HEK293 (cell line): ENCODE results near the gene P2RX1.

Experiments used
- CTCF ChIA-PET: fragments of 350-600 bp; formaldehyde crosslinking; extraction: SDS; loops from one replicate; lab custom pipeline; 2021; ENCODE audit warnings: antibody characterized with exemption; lab: Yijun Ruan, JAX
- POLR2A ChIA-PET: fragments of 300-600 bp; formaldehyde crosslinking; extraction: SDS; loops from one replicate; lab custom pipeline; 2020; ENCODE audit warnings: antibody characterized with exemption, inconsistent platforms; lab: Yijun Ruan, JAX
- H3K27ac ChIP-seq: fragments of 200-500 bp; sonication (Bioruptor generic); 2 replicates; pipeline ENCODE4 v1.5.1; 2014; ENCODE audit warnings: low read depth, low read length, control low read depth, inconsistent platforms; ENCODE audit errors: extremely low read depth
- H3K36me3 ChIP-seq, 2 experiments: fragments of 200-500 bp in 1 of 2; sonication (Bioruptor generic) in 1 of 2; 1 replicate in 1 of 2; 2 replicates in 1 of 2; pipeline ENCODE4 v1.5.1; 2014 to 2017; ENCODE audit warnings: inconsistent platforms in 2 of 2, low read length in 2 of 2; ENCODE audit not compliant: control insufficient read depth in 2 of 2, insufficient read depth in 1 of 2
- H3K4me1 ChIP-seq: fragments of 200-500 bp; sonication (Bioruptor generic); 2 replicates; pipeline ENCODE4 v1.5.1; 2014; ENCODE audit warnings: mild to moderate bottlenecking, low read length, inconsistent platforms; ENCODE audit not compliant: control insufficient read depth, insufficient read depth
- H3K4me3 ChIP-seq: 2 replicates; pipeline ENCODE4 v1.5.1; 2011; ENCODE audit warnings: low read depth, mild to moderate bottlenecking, control low read depth, low read length, moderate library complexity
- H3K9me3 ChIP-seq: fragments of 200-500 bp; sonication (Bioruptor generic); 2 replicates; pipeline ENCODE4 v1.5.1; 2014; ENCODE audit warnings: low read depth, low read length, inconsistent platforms; ENCODE audit not compliant: control insufficient read depth, insufficient read depth
- EGR2 ChIP-seq: fragments of 450-650 bp; formaldehyde crosslinking; IDR thresholded peaks from 2 replicates; pipeline ENCODE4 v1.5.1; 2016; ENCODE audit warnings: low read depth, missing biosample characterization, missing genetic modification characterization
- RBAK ChIP-seq: fragments of 450-650 bp; formaldehyde crosslinking; IDR thresholded peaks from 2 replicates; pipeline ENCODE4 v1.5.1; 2016; ENCODE audit warnings: missing biosample characterization, missing genetic modification characterization
- REPIN1 ChIP-seq: fragments of 450-650 bp; formaldehyde crosslinking; IDR thresholded peaks from 2 replicates; pipeline ENCODE4 v1.5.1; 2017; ENCODE audit warnings: missing biosample characterization, missing genetic modification characterization, low read depth
- SCRT1 ChIP-seq: fragments of 450-650 bp; formaldehyde crosslinking; IDR thresholded peaks from 2 replicates; pipeline ENCODE4 v1.5.1; 2016; ENCODE audit warnings: missing biosample characterization, missing genetic modification characterization, borderline replicate concordance
- SP2 ChIP-seq: fragments of 450-650 bp; formaldehyde crosslinking; IDR thresholded peaks from 2 replicates; pipeline ENCODE4 v1.5.1; 2016; ENCODE audit warnings: missing biosample characterization, missing genetic modification characterization
- YY2 ChIP-seq: fragments of 450-650 bp; formaldehyde crosslinking; IDR thresholded peaks from 2 replicates; pipeline ENCODE4 v1.5.1; 2016; ENCODE audit warnings: missing biosample characterization, missing genetic modification characterization
- ZBTB21 ChIP-seq: fragments of 450-650 bp; formaldehyde crosslinking; IDR thresholded peaks from 2 replicates; pipeline ENCODE4 v1.5.1; 2017; ENCODE audit warnings: missing biosample characterization, missing genetic modification characterization
- ZFP3 ChIP-seq: fragments of 450-650 bp; formaldehyde crosslinking; IDR thresholded peaks from 2 replicates; pipeline ENCODE4 v1.5.1; 2016; ENCODE audit warnings: low read depth, missing biosample characterization, missing genetic modification characterization
- ZFP37 ChIP-seq: fragments of 450-650 bp; formaldehyde crosslinking; IDR thresholded peaks from 2 replicates; pipeline ENCODE4 v1.5.1; 2016; ENCODE audit warnings: missing biosample characterization, missing genetic modification characterization
- ZNF121 ChIP-seq: fragments of 450-650 bp; formaldehyde crosslinking; IDR thresholded peaks from 2 replicates; pipeline ENCODE4 v1.5.1; 2016; ENCODE audit warnings: missing biosample characterization, missing genetic modification characterization
- ZNF175 ChIP-seq: fragments of 450-650 bp; formaldehyde crosslinking; IDR thresholded peaks from 2 replicates; pipeline ENCODE4 v1.5.1; 2016; ENCODE audit warnings: missing biosample characterization, missing genetic modification characterization
- ZNF221 ChIP-seq: fragments of 450-650 bp; formaldehyde crosslinking; IDR thresholded peaks from 2 replicates; pipeline ENCODE4 v1.5.1; 2017; ENCODE audit warnings: missing biosample characterization, missing genetic modification characterization, borderline replicate concordance
- ZNF37A ChIP-seq: fragments of 450-650 bp; IDR thresholded peaks from 2 replicates; pipeline ENCODE4 v1.5.1; 2018; ENCODE audit warnings: missing biosample characterization, missing genetic modification characterization
- ZNF404 ChIP-seq: fragments of 450-650 bp; formaldehyde crosslinking; IDR thresholded peaks from 2 replicates; pipeline ENCODE4 v1.5.1; 2017; ENCODE audit warnings: missing biosample characterization, missing genetic modification characterization
- ZNF426 ChIP-seq: fragments of 450-650 bp; formaldehyde crosslinking; IDR thresholded peaks from 2 replicates; pipeline ENCODE4 v1.5.1; 2017; ENCODE audit warnings: missing biosample characterization, missing genetic modification characterization, mild to moderate bottlenecking, inconsistent platforms, moderate library complexity
- ZNF433 ChIP-seq: fragments of 450-650 bp; formaldehyde crosslinking; IDR thresholded peaks from 2 replicates; pipeline ENCODE4 v1.5.1; 2016; ENCODE audit warnings: missing biosample characterization, missing genetic modification characterization, low read depth
- ZNF600 ChIP-seq: fragments of 450-650 bp; formaldehyde crosslinking; IDR thresholded peaks from 2 replicates; pipeline ENCODE4 v1.5.1; 2016; ENCODE audit warnings: missing biosample characterization, missing genetic modification characterization
- ZNF76 ChIP-seq: fragments of 450-650 bp; formaldehyde crosslinking; IDR thresholded peaks from 2 replicates; pipeline ENCODE4; 2016; ENCODE audit warnings: low read depth, missing biosample characterization, missing genetic modification characterization, borderline replicate concordance
- ZNF843 ChIP-seq: fragments of 450-650 bp; formaldehyde crosslinking; IDR thresholded peaks from 2 replicates; pipeline ENCODE4 v1.5.1; 2016; ENCODE audit warnings: missing biosample characterization, missing genetic modification characterization
- TF ChIP-seq, protein P1 (sequence below): fragments of 450-650 bp; formaldehyde crosslinking; IDR thresholded peaks from 2 replicates; pipeline ENCODE4 v1.5.1; 2016; ENCODE audit warnings: missing biosample characterization, missing genetic modification characterization

Gene P2RX1

DNA sequence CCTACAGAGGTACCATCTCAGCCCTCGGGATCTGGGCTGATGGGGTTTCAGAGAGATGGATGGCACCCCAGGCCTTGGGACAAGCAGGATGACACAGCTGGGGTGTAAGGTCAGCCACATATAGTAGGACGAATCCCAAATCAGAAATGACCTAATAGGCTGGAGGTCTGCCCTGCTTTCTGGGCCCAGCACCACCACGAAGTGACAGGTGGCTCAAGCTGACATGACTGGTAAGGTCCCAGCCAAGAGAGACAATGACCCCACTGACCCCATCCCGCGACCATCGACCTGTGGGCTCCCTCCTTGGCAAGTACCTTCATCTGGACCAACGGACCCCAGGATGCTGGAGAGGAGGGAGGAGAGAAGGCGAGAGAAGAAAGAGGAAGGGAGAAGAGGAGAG is 39.0 kb downstream of the P2RX1 start:
- TF ChIP-seq RBAK (tag by site-specific recombination) = no peak
- TF ChIP-seq YY2 (tag by site-specific recombination) = no peak
- TF ChIP-seq ZNF426 (tag by site-specific recombination) = no peak
- no peak for TF ChIP-seq ZNF433 (tag by site-specific recombination)
- TF ChIP-seq ZFP3 (tag by site-specific recombination) = no peak
- no peak for TF ChIP-seq ZNF843 (tag by site-specific recombination)
- TF ChIP-seq REPIN1 (tag by site-specific recombination) = no peak
- TF ChIP-seq ZNF76 = no peak
- TF ChIP-seq ZNF404 (tag by site-specific recombination) = no peak
- TF ChIP-seq EGR2 (tag by site-specific recombination) = no peak
- TF ChIP-seq ZNF175 (tag by site-specific recombination) = no peak
- TF ChIP-seq ZBTB21 (tag by site-specific recombination) = no peak
- no peak for TF ChIP-seq ZNF37A (tag by site-specific recombination)
- no peak for TF ChIP-seq SCRT1 (tag by site-specific recombination)
- Histone ChIP-seq H3K4me1 (no peaks in the 10 kb centered on the region), H3K36me3 (peaks cover 21 to 86% of the 10 kb centered on the region in 2 experiments), H3K4me3 (no peak overlapping the region), H3K27ac (no peak overlapping the region), H3K9me3 (no peaks in the 10 kb centered on the region)
- POLR2A ChIA-PET = interaction anchor here (0.5 kb wide), 1 partner anchor 43 kb away, joined by 3 read pairs; no protein-coding TSS in a partner anchor
- CTCF ChIA-PET = interaction anchor here (1.7 kb wide), 1 partner anchor 58 kb away, joined by 4 read pairs; no protein-coding TSS in a partner anchor

DNA sequence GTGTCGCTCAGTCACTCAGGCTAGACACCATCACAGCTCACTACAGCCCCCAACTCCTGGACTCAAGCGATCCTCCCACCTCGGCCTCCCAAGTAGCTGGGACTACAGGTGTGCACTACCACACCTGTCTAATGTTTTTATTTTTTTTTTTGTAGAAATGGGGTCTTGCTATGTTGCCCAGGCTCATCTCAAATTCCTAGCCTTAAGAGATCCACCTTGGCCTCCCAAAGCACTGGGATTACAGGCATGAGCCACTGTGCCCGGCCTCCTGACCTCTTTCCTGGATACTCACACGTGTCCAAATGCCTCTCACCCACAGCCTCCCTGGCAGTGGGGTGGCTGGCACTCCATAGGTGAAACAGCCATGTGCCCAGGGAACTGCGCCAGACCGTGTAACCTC is 40.9 kb downstream of the P2RX1 start:
- no peaks in the 10 kb centered on the region for H3K9me3 ChIP-seq
- H3K36me3 ChIP-seq = peaks cover 25 to 79% of the 10 kb centered on the region in 2 experiments; a peak in 2 of 3 replicates
- CTCF ChIA-PET = interaction anchor here (1.7 kb wide), 1 partner anchor 12 kb away, joined by 6 read pairs; no protein-coding TSS in a partner anchor
- no peak overlapping the region for H3K27ac ChIP-seq
- no peaks in the 10 kb centered on the region for H3K4me1 ChIP-seq
- POLR2A ChIA-PET = no interaction called here
- H3K4me3 ChIP-seq = no peak overlapping the region
- TF ChIP-seq ZNF221 = no peak
- peak; percentile 84 for TF ChIP-seq ZNF121 (tag by site-specific recombination)

DNA sequence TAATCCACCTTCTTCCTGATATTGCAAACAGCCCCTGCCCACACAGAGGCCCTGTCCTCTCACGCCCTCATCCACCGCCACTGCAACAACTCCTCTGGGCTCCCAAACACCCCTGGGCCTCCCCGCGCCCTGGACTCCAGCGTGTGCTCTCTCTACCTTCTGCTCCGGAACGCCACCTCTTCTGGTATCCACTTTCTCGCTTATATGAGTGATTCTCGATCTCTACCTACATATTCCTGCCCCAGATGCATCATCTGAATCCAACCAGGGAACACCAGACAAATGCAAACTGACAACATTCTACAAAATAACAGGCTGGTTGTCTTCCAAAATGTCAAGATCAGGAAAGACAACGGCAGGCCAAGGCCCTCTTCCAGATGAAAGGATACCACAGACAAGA is 42.4 kb downstream of the P2RX1 start:
- TF ChIP-seq EGR2 (tag by site-specific recombination) (peak; percentile 65; the same call in 1 of the 2 replicates), ZFP37 (tag by site-specific recombination) (no peak), ZNF600 (tag by site-specific recombination) (peak; percentile 86)
- ChIA-PET CTCF (interaction anchor here (0.7 kb wide), 1 partner anchor 172 kb away, joined by 3 read pairs; no protein-coding TSS in a partner anchor), POLR2A (no interaction called here)
- no peaks in the 10 kb centered on the region for H3K9me3 ChIP-seq
- H3K27ac ChIP-seq = no peak overlapping the region
- no peak overlapping the region for H3K4me3 ChIP-seq
- H3K4me1 ChIP-seq = no peaks in the 10 kb centered on the region
- peaks cover 21 to 74% of the 10 kb centered on the region in 2 experiments; a peak in 2 of 3 replicates for H3K36me3 ChIP-seq

DNA sequence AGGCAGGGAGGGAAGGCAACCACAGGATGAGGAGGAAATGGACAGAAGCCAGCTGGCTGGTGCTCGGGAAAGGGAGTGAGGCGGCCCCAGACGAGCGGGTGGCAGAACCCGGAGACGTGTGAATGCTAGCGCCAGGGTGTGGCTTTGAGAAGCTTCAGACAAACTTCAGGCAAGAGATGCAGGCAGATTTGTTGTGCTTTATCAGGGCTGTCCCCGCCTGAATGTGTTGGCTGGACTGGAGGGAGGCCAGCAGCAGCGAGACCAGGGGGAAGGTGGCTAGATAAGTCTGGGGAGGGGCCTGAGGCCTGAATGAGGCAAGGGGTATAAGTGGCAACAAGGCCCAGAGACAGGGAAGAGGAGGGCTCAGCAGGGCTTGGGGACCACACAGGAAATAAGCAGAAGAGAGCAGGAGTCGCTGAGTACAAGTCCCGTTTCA is 45.4 kb downstream of the P2RX1 start:
- POLR2A ChIA-PET = no interaction called here
- Histone ChIP-seq H3K4me1 (no peaks in the 10 kb centered on the region), H3K36me3 (peaks cover 17 to 63% of the 10 kb centered on the region in 2 experiments; a peak in 2 of 3 replicates), H3K4me3 (no peak overlapping the region), H3K27ac (no peak overlapping the region), H3K9me3 (no peaks in the 10 kb centered on the region)
- no peak for TF ChIP-seq ZFP3 (tag by site-specific recombination)
- TF ChIP-seq SP2 (tag by site-specific recombination) = 0 out of 2 replicates have a peak, but pooled peaks have one; percentile 5
- TF ChIP-seq, protein P1, sequence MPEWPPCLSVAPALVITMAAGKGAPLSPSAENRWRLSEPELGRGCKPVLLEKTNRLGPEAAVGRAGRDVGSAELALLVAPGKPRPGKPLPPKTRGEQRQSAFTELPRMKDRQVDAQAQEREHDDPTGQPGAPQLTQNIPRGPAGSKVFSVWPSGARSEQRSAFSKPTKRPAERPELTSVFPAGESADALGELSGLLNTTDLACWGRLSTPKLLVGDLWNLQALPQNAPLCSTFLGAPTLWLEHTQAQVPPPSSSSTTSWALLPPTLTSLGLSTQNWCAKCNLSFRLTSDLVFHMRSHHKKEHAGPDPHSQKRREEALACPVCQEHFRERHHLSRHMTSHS (tag by site-specific recombination) = no peak
- CTCF ChIA-PET = interaction anchor here (0.8 to 1.8 kb wide), 2 partner anchors 11 to 43 kb away, joined by 4 to 7 read pairs; no protein-coding TSS in a partner anchor
